Spleen (tissue), 7 donors: ENCODE data around the gene SRP14.

Experiments used
- CTCF ChIP-seq, 11 experiments: fragments of 200-600 bp in 7 of 11; fragments of 450-650 bp in 4 of 11; sonication (generic) in 4 of 11; IDR thresholded peaks in 8 of 11; conservative IDR thresholded peaks in 3 of 11; 1 replicate in 7 of 11; 2 replicates in 4 of 11; pipeline versions ENCODE4 v1.4.0 to v1.8.0; 2016 to 2021; ENCODE audit warnings: antibody characterized with exemption in 11 of 11, inconsistent platforms in 4 of 11, mild to moderate bottlenecking in 1 of 11
- POLR2AphosphoS5 ChIP-seq, 3 donors: sonication (generic); formaldehyde crosslinking; IDR thresholded peaks; one replicate each; pipeline ENCODE4 v1.5.1; 2017; ENCODE audit warnings: antibody characterized with exemption in 3 of 3
- donor health status: DM: no; HTN: no; CAD: no; lungs with moderate emphysema.
- donor health status: DM: no; HTN: no; CAD: no.
- donor health status: DM: no; HTN: no; CAD: no.

DNA sequence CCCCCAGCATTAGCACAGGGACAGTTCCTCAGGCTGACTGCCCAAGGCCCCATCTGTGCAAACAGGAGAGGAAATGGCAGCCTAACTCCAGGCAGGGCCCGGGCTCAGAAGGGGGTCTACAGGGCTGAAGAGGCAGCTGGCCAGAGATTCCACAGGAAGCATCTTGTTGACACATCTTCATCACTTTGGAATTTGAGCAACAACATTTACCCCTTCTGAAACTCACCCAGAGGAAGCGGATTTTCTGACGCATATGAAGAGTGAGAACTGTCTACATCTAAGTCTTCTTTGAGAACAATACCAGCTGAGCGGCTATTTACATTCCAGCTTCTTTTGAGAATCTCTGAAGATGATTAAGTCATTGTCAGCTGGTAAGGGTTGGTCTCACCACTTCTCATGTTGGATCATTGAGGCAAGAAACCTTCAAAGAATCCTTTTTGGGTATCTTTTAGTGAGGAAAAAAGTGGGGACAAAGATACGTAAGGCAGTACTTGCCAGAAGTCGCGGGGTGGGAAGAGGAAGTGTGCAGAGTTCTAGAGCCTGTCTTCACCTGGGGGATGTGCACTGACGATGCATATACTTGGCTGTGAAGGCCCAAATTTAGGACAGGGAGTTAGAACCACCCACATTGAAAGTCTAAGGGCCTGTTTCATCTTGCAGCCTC is 25.4 kb upstream of the SRP14 start:
- TF ChIP-seq POLR2AphosphoS5 (IDR thresholded peaks at IDR 0.05) (no peak), CTCF (IDR thresholded peaks at IDR 0.05 in 8 of 11, conservative IDR thresholded peaks at IDR 0.05 in 3 of 11) (no peak)
